ENCODE data around the gene SERPINA1. TPM values are rescaled to one million over a fixed set of nuclear protein-coding genes. Genes with fewer than 3 reads are reported as not detected.

The SERPINA1 gene
- total and polyA plus RNA-seq, 10 of the 15 experiments (the other 5 are each of a cell fraction or from before 2014, with no cell fraction given) = 0.16 to 6.6 (median 0.53) TPM

- FAIRE-seq = no peak
- in situ Hi-C loops (cut with MboI) = no loop called here
- RAD21 ChIA-PET (ENCODE audit: unreplicated experiment) = no interaction called here
These were observed 24.6 kb upstream of the SERPINA1 start for GRCh38 chr14:94412671-94413638.

More at GRCh38 chr14:94412671-94413638, 24.6 kb upstream of the SERPINA1 start:
- no TSS peak for BruUV-seq (replicated peaks)
- 8% methylated on average over 8 of the region's 8 CpGs for WGBS (ENCODE audit: insufficient coverage, insufficient replicate concordance, low lambda C conversion rate, missing lambda C conversion rate)
- Histone ChIP-seq H3K36me3 (ENCODE audit: control insufficient read depth in 2 of 2, insufficient read depth in 2 of 2, low read length in 1 of 2) (no peaks in the 10 kb centered on the region), H3K4me3 (no peak overlapping the region), H2AFZ (ENCODE audit: control insufficient read depth, low read depth, low read length) (no peak overlapping the region), H3K9ac (ENCODE audit: control insufficient read depth, insufficient read depth, low read length) (no peak overlapping the region), H3K9me3 (replicated peaks; ENCODE audit: control insufficient read depth, insufficient read depth, low read length) (peaks cover 2% of the 10 kb centered on the region; the same call in 2 of the 3 replicates), H3K27ac (ENCODE audit: control insufficient read depth, insufficient read depth) (no peak overlapping the region), H4K20me1 (ENCODE audit: control insufficient read depth, insufficient read depth) (no peaks in the 10 kb centered on the region), H3K27me3 (replicated peaks in 1 of 2; ENCODE audit: control insufficient read depth in 2 of 2, insufficient read depth in 2 of 2, low read length in 1 of 2) (no peaks in the 10 kb centered on the region; a peak in 1 of 4 replicates), H3K4me1 (ENCODE audit: control insufficient read depth, insufficient read depth, low read length) (no peaks in the 10 kb centered on the region), H3K4me2 (ENCODE audit: control insufficient read depth, insufficient read depth) (no peak overlapping the region), H3K79me2 (ENCODE audit: control insufficient read depth, insufficient read depth, low read length) (no peaks in the 10 kb centered on the region)
- SMC1A ChIA-PET (ENCODE audit: uncharacterized antibody, unreplicated experiment) = no interaction called here
- peak; percentile 56; the same call in 1 of the 2 replicates for TF ChIP-seq SMC3 (IDR thresholded peaks at IDR 0.05; ENCODE audit: borderline replicate concordance, low read length)
- TF ChIP-seq RAD21 (IDR thresholded peaks at IDR 0.05; ENCODE audit: insufficient read depth, low read depth, low read length) = peak; percentile 33; the same call in 1 of the 2 replicates
- no peak for TF ChIP-seq MTA2 (IDR thresholded peaks at IDR 0.05; ENCODE audit: low read depth)
- TF ChIP-seq, protein P1, sequence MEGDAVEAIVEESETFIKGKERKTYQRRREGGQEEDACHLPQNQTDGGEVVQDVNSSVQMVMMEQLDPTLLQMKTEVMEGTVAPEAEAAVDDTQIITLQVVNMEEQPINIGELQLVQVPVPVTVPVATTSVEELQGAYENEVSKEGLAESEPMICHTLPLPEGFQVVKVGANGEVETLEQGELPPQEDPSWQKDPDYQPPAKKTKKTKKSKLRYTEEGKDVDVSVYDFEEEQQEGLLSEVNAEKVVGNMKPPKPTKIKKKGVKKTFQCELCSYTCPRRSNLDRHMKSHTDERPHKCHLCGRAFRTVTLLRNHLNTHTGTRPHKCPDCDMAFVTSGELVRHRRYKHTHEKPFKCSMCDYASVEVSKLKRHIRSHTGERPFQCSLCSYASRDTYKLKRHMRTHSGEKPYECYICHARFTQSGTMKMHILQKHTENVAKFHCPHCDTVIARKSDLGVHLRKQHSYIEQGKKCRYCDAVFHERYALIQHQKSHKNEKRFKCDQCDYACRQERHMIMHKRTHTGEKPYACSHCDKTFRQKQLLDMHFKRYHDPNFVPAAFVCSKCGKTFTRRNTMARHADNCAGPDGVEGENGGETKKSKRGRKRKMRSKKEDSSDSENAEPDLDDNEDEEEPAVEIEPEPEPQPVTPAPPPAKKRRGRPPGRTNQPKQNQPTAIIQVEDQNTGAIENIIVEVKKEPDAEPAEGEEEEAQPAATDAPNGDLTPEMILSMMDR (IDR thresholded peaks at IDR 0.05 in 2 of 3, conservative IDR thresholded peaks at IDR 0.05 in 1 of 3; ENCODE audit: control insufficient read depth in 2 of 3, extremely low read depth in 1 of 3, insufficient read depth in 1 of 3, low read depth in 3 of 3, low read length in 3 of 3) = peak; percentile 29 to 34 (median 32); a peak in 4 of 6 replicates
- TF ChIP-seq CEBPB (IDR thresholded peaks at IDR 0.05; ENCODE audit: borderline replicate concordance in 1 of 2, low read depth in 2 of 2, low read length in 2 of 2) = no peak
- ATAC-seq (no peak), DNase-seq (ENCODE audit: low read depth, low spot score) (no peak)
- POLR2A ChIA-PET = interaction anchor here (0.5 kb wide), 1 partner anchor 706 kb away, joined by 4 read pairs; no protein-coding TSS in a partner anchor
- intact Hi-C loops (cut with micrococcal nuclease; ENCODE audit: unreplicated experiment) = no loop called here
- CTCF ChIA-PET = interaction anchor here (0.8 to 1.9 kb wide), 5 partner anchors 10 to 281 kb away, joined by 3 to 6 read pairs (median 4); no protein-coding TSS in a partner anchor
